NCI-H146 treated with DMSO at 0.1 percent for 48 hours (cell line): ENCODE data around the gene STRA6.

Source experiments
- DNase-seq: peaks from one replicate; lab custom pipeline; 2025; ENCODE audit not compliant: unreplicated experiment; lab: John Stamatoyannopoulos, UW

Gene STRA6

GRCh38 chr15:74208496-74208895, 5.9 kb upstream of the STRA6 start:
- DNase-seq, result no peak

GRCh38 chr15:74207652-74208440, 5.3 kb upstream of the STRA6 start:
- DNase-seq, result no peak

GRCh38 chr15:74206801-74207281, 4.3 kb upstream of the STRA6 start:
- DNase-seq, result no peak

GRCh38 chr15:74205582-74205947, 3.0 kb upstream of the STRA6 start:
- no peak for DNase-seq

- DNase-seq, result no peak
Observed at GRCh38 chr15:74203914-74204431, 1.4 kb upstream of the STRA6 start.

- DNase-seq, result peak; percentile 36
Observed at GRCh38 chr15:74201710-74202420, 722 bp downstream of the STRA6 start.

GRCh38 chr15:74200871-74201419, 1.6 kb downstream of the STRA6 start:
- no peak for DNase-seq

- DNase-seq, result no peak
Observed at GRCh38 chr15:74200412-74200815, 2.2 kb downstream of the STRA6 start.

GRCh38 chr15:74199297-74199652, 3.3 kb downstream of the STRA6 start:
- no peak for DNase-seq

- no peak for DNase-seq
Observed at GRCh38 chr15:74197176-74197965, 5.2 kb downstream of the STRA6 start.

- DNase-seq, result no peak
Observed at GRCh38 chr15:74196175-74196574, 6.4 kb downstream of the STRA6 start.

- DNase-seq, result no peak
Observed at GRCh38 chr15:74194572-74195559, 7.7 kb downstream of the STRA6 start.

GRCh38 chr15:74193905-74194304, 8.7 kb downstream of the STRA6 start:
- DNase-seq, result no peak

GRCh38 chr15:74193299-74193718, 9.3 kb downstream of the STRA6 start:
- DNase-seq, result no peak

- no peak for DNase-seq
Observed at GRCh38 chr15:74192751-74193150, 9.8 kb downstream of the STRA6 start.

GRCh38 chr15:74191798-74192197, 10.8 kb downstream of the STRA6 start:
- DNase-seq, result no peak

- no peak for DNase-seq
Observed at GRCh38 chr15:74188216-74188615, 14.4 kb downstream of the STRA6 start.

- DNase-seq, result no peak
Observed at GRCh38 chr15:74185710-74186348, 16.8 kb downstream of the STRA6 start.

- no peak for DNase-seq
Observed at GRCh38 chr15:74184582-74185091, 17.9 kb downstream of the STRA6 start.
